GM18861 (cell line): ENCODE measurements around the gene ZNF143.
A peak's percentile ranks its signal among the peaks of the same experiment; 100 is the strongest.
"Not testable (repeated sequence)": the region's sequence is repeated elsewhere in the genome, so short reads cannot be mapped to it uniquely, and the experiment has no call there.

Experiments
- ATAC-seq: cut with Tn5 transposase; IDR thresholded peaks from one replicate; pipeline ENCODE4 v1.9.1; 2021; ENCODE audit not compliant: unreplicated experiment

The ZNF143 gene

GRCh38 chr11:9535189-9535781, 74.5 kb downstream of the ZNF143 start:
- ATAC-seq, result no peak

GRCh38 chr11:9538548-9538947, 77.7 kb downstream of the ZNF143 start:
- ATAC-seq, result no peak

GRCh38 chr11:9549216-9549615, 88.4 kb downstream of the ZNF143 start:
- ATAC-seq, result not testable (repeated sequence)

GRCh38 chr11:9550191-9550628, 89.4 kb downstream of the ZNF143 start:
- no peak for ATAC-seq

- no peak for ATAC-seq
Measured at GRCh38 chr11:9561279-9561982, 100.6 kb downstream of the ZNF143 start.

- no peak for ATAC-seq
Measured at GRCh38 chr11:9562716-9563115, 101.9 kb downstream of the ZNF143 start.

- ATAC-seq, result no peak
Measured at GRCh38 chr11:9563196-9563730, 102.5 kb downstream of the ZNF143 start.

GRCh38 chr11:9565822-9566560, 105.2 kb downstream of the ZNF143 start:
- ATAC-seq, result peak; percentile 88

- no peak for ATAC-seq
Measured at GRCh38 chr11:9566561-9567063, 105.8 kb downstream of the ZNF143 start.

GRCh38 chr11:9567401-9567800, 106.6 kb downstream of the ZNF143 start:
- ATAC-seq, result no peak

GRCh38 chr11:9568161-9568853, 107.5 kb downstream of the ZNF143 start:
- ATAC-seq, result no peak

GRCh38 chr11:9568854-9569587, 108.2 kb downstream of the ZNF143 start:
- ATAC-seq, result no peak

GRCh38 chr11:9569588-9570164, 108.9 kb downstream of the ZNF143 start:
- no peak for ATAC-seq

GRCh38 chr11:9570313-9571025, 109.7 kb downstream of the ZNF143 start:
- no peak for ATAC-seq

GRCh38 chr11:9571071-9571762, 110.4 kb downstream of the ZNF143 start:
- no peak for ATAC-seq

GRCh38 chr11:9571763-9572115, 110.9 kb downstream of the ZNF143 start:
- ATAC-seq, result no peak

- ATAC-seq, result peak; percentile 67
Measured at GRCh38 chr11:9573052-9573774, 112.4 kb downstream of the ZNF143 start, which contains the start of gene WEE1. Gene WEE1 (plus strand): TSS chr11:9573670. CDS start chr11:9573934, 264 bp downstream.
